GM21529 (cell line): ENCODE measurements around the gene KCNB1.

Experiments
- ATAC-seq: cut with Tn5 transposase; IDR thresholded peaks from one replicate; pipeline ENCODE4 v1.9.1; 2021; ENCODE audit not compliant: unreplicated experiment

KCNB1 gene

DNA sequence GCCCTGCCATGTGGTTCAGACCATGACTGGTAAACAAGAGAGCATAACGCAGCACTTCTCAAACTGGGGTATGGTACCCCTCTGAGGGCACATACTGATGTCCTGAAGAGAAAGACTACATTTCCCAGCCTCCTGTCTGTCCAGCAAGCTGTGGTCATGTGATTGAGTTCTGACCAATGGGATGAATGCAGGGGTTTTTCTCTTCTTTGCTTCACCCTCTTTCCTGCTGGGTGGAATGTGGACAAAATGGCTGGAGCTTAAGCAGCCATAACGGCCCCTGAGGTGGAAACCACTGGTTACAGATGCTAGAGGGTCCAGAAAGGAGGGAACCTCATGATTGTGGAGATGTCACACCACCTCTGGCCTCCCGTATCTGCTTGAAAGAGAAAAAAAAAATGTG is 19.4 kb upstream of the KCNB1 start:
- ATAC-seq: no peak

GRCh38 chr20:49497398-49497669 is 14.9 kb upstream of the KCNB1 start:
- no peak for ATAC-seq

DNA sequence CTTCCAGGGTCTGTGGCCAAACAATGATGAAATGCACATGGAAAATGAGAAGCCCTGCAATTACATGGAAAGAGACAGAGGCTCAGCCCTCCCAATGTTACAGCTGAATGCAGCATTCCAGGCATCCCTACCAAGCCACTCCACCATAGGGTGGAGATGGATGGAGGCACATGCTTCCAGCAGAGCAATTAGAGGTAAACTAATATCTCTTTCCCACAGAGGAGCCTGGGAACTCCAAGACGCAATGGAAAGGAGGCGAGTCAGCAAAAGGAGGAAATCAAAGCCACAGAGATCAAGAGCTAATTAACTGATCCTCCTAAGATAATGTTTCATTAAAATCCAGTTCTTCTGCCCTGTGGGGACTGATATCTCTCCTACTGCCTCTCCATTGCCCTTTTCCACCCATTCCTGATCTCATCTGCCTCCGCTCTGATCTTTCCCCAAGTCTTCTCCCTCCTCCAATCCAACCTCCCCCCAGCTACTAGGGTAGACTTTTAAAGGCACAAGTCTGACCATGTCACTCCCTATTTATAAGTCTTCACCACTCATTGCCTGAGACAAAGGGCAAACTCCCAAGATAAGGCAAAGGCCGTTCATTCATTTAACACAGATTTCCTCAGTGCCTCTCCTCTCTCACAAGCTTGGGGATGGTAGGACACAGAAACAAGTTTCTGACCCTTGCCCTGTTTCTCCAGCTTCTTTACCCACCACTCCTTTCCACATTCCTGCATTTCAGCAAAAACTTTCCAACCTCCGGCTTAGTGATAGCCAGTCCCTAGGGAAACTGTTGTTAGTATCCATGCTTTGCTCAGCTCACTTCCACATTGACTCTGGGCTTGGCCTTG is 14.3 kb upstream of the KCNB1 start:
- no peak for ATAC-seq

DNA sequence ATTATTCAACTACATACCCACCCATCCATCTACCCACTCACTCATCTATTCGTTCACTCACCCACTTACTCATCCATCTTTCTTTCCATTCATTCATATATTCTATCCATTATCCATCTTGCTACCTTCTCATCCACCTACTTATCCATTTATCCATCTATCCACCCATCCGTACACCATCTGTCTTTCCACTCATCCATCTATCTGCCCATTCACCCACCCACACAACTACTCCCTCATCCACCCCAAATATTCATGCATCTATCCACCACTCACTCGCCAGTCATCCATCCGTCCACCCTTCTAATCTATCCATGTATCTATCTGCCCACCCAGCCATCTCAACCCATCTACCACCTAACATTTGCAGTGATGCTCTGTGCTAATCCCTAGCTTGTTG is 13.6 kb upstream of the KCNB1 start:
- no peak for ATAC-seq

DNA sequence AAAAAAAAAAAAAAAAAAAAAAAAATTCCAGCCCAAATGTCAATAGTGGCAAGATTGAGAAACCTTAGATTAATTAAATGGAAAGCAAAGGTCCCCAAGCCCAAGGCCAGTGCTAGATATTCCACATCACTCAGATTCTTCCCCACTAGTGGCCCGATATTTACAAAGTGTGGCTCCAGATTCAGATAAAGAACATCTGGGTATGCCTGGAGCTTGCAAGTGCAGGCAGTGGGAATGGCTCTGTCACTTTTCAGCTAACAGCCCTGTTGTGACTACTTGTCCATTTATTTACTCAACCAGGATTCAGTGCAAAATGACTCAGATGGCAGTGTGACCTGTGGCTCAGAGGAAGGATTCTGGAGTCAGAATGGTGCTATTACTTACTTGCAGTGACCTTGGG is 8.2 kb upstream of the KCNB1 start:
- no peak for ATAC-seq

DNA sequence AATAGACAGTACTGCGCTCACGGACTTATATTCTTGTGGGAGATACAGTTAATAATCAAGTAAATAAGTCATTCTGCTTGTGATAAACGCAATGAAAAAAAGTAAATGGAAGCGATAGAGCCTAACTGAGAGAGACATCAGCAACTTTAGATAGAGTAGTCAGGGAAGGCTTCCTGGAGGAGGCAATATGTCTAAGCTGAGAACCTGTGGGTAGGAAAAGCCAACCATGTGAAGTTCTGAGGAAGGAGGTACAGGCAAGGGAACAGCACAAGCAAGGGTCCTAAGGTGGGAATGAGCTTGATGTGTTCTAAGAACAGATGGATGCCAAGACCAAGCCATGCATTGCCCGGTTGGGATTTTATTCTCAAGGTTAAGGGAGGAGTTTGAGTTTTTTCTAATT is 7.2 kb upstream of the KCNB1 start:
- ATAC-seq: no peak

DNA sequence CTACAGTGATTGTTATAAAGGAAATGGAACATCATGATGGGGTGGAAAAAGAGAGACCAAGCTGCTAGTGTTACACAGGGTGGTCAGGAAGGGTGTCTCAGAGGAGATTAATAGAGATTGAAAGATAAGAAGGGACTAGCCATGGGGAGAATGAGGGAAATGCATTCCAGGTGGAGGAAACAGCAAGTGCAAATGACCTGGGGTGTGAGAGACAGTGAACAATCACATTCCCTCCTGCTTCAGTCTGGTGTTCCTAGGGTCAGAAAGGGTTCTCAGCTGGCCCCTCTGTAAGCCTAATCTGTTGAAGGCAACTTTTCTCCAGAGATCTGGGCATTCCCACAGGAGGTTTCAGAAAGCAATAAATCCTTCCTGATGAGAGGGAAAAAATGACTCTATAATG is 3.6 kb upstream of the KCNB1 start:
- no peak for ATAC-seq

GRCh38 chr20:49485563-49485962 is 3.1 kb upstream of the KCNB1 start:
- ATAC-seq: no peak

DNA sequence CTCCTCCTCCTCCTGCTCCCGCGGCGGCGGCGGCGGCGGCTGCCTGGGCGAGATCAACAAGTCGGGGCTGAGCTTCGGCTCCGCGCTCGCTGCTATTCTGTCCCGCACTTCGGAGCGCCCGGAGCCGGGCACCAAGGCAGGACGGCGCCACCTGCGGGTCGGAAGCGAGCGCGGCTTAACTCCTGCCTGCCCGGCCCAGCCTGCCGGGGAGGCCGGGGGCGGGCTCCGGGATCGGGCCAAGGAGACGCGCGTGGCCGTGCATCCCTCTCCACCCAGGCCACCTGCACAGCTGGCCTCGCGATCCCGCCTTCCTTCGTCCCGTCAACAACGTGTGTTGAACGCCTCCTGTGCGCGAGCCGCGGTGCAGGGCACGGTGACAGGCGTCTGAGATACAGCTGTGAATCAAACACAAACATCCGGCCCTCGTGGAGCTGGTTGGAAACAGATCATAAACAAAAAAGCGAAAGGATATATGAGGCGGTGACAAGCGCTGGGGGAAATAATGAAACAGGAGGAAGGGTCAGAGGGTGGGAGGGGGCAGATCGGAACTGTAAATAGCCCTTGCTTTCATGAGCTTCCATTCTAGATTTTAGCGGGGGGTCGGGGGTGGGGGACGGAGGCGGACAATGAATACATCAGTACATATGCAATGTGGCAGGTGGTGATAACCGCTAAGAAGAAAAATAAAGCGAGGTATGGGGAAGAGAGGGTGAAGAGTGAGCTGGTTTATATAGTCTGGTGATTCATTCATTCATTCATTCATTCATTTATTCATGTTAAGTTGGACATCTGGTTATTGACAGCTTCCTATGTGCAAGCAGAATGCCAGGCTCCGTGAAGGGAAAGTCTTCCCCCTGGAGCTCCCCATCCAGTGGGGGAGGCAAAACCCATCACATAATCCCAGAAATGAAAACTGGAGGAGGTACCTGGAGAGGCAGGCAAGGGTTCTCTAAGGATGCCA is 2.0 kb upstream of the KCNB1 start:
- no peak for ATAC-seq

GRCh38 chr20:49483696-49484123 is 1.2 kb upstream of the KCNB1 start:
- ATAC-seq: no peak

- ATAC-seq: no peak
These were observed 689 bp upstream of the KCNB1 start for GRCh38 chr20:49483018-49483695.

GRCh38 chr20:49482173-49482572 is 295 bp downstream of the KCNB1 start:
- no peak for ATAC-seq

GRCh38 chr20:49481116-49481515 is 1.4 kb downstream of the KCNB1 start:
- no peak for ATAC-seq

DNA sequence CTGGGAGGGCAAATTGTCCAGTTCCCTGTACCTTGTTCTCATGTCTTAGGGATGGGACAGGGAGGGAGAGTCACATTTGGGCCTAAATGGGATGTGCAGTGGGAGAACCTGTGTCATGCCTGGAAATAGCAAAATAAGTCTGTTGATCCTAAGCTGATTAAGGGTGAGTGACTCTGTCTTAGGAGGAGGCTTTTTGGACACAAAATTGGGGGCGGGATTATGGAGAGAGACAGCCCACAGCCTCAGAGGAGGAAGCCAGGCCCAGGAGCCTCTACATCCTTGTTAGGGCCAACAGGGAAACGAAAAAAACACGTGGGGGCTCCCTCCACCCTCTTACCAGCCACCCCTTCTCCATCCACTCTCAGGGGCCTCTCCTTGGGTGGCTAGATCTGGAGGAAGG is 2.2 kb downstream of the KCNB1 start:
- no peak for ATAC-seq

DNA sequence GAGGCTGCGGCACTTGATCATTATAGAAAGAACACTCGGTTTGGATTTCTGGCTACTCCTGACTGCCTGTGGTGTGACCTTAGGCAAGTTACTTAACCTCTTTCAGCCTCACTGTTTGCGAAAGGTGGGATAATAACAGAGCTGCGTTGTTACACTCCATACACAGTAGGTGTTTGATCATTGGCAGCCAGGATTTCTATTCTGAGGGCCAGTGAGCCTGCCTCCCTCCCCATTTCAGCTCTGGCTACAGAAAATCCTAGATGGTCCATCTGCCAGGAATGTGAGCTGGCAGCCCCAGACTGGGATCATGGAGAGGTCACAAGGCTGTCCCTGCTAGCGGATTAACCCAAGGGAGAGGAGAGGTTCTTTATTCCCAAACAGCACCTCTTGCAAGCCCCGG is 2.7 kb downstream of the KCNB1 start:
- ATAC-seq: no peak

- ATAC-seq: no peak
These were observed 3.4 kb downstream of the KCNB1 start for GRCh38 chr20:49478754-49479689.

GRCh38 chr20:49478266-49478665 is 4.2 kb downstream of the KCNB1 start:
- no peak for ATAC-seq

- ATAC-seq: no peak
These were observed 5.3 kb downstream of the KCNB1 start for GRCh38 chr20:49477200-49477599.

DNA sequence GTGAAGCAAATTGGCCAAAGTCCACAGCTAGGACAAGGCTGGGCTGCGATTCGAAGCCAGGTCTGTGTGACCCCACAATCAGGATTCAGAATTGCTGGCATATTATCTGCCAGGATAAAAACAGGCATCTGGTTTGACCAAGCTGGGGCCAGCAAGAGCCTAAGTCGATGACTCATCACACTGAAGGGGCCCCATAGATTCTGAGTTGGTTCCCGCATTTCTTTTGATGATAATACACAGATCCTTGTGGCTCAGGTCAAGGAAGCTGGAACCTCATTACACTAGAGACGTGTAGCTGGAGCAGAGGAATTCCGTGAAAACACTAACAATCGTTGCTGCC is 6.5 kb downstream of the KCNB1 start:
- no peak for ATAC-seq

- ATAC-seq: no peak
These were observed 7.0 kb downstream of the KCNB1 start for GRCh38 chr20:49475292-49476015.
